Measurements from ENCODE around the gene LMAN1L. TPM values are rescaled to one million over a fixed set of nuclear protein-coding genes. Genes with fewer than 3 reads are reported as not detected.

Gene LMAN1L
- total RNA-seq, 1 donor from 2014 or later, result not detected

DNA sequence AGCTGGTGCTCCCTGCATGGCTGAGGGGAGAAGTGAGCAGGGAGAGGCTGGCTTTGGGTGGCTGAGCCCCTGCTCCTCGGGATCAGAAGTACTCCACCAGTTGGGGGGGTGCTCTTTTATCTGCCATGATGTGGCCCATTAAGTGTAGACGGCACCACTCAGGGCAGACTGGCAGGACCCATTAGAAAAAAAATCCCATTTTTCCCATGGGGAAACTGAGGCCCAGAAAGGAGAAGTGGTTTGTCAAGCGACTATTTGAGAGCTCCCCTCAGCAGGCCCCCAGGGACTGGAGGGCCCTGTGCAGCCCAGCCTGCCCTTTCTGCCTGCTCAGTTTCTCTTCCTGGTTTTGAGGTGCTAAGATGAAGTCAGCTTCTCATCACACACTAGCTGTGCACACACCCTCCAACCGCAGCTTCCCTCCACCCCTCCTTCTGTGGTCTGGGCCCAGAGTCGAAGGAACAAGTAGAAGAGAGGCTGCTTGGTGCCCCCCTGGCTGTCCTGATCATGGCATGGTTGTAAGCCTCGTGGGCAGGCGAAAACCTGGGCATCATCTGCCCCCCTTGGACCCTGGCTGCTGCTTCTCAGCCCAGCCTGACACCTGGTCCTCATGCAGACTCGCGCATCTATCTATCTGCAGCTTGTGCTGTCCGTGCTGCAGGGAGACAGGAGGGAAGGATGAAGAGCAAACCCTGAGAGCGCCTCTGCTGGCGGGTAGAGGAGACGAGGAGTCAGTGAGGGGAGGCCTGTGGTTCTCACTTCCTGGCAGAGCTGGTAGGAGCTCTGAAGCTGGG, 25.2 kb upstream of the LMAN1L start:
- H3K36me3 ChIP-seq, result no peaks in the 10 kb centered on the region
- peak overlapping the region; percentile 62 to 79 for H3K27ac ChIP-seq
- H3K27me3 ChIP-seq, result no peaks in the 10 kb centered on the region
- DNase-seq (ENCODE audit: low spot score in 2 of 2), result peak; percentile 67 to 81
- H3K4me3 ChIP-seq, result peak overlapping the region in 1 of 2 donors; percentile 7
- peaks cover 32 to 68% of the 10 kb centered on the region in 2 donors for H3K4me1 ChIP-seq
- intact Hi-C loops (cut with DNase I), result no loop called here
- peak; percentile 11 to 37 (median 33) for TF ChIP-seq CTCF (IDR thresholded peaks at IDR 0.05)
- H3K9me3 ChIP-seq, result no peaks in the 10 kb centered on the region

DNA sequence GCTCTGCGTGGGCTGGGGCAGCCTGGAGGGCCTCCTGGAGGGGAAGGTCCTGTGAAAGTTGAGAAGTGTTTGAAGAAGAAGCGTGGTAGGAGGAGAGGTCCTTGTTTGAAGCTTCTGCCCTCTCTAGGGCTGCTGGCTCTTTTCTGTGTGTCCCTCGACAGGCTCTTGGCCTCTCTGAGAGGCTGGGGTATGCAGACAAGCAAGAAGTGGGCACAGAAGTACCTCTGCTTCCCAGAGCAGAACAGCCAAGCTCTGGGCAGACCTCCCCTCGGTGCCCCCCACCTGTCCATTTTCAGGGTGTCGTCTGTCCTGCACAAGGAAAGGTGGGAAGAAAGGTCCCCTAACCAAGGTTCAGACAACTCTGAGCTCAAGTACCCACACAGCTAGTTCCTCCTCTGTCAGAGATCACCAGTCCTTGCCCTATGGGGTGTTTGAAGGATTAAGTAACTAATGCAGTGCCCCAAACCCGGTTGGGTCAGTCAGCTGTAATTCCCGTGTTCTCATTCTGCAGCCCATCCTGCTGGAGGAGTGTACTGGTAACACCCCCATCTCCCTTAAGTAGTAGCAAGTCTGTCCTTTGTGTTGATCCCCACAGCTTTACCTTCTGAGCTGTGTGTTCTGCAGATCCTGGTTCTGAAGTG, 24.5 kb upstream of the LMAN1L start:
- H3K27ac ChIP-seq, result peak overlapping the region; percentile 62 to 77
- H3K36me3 ChIP-seq, result no peaks in the 10 kb centered on the region
- H3K4me3 ChIP-seq, result no peak overlapping the region
- no peaks in the 10 kb centered on the region for H3K9me3 ChIP-seq
- DNase-seq (ENCODE audit: low spot score in 2 of 2), result no peak
- H3K27me3 ChIP-seq, result no peaks in the 10 kb centered on the region
- intact Hi-C loops (cut with DNase I), result no loop called here
- TF ChIP-seq CTCF (IDR thresholded peaks at IDR 0.05), result no peak
- peaks cover 29 to 64% of the 10 kb centered on the region in 2 donors for H3K4me1 ChIP-seq

GRCh38 chr15:74788683-74789151, 23.9 kb upstream of the LMAN1L start:
- intact Hi-C loops (cut with DNase I), result no loop called here
- no peak for DNase-seq (ENCODE audit: low spot score in 2 of 2)
- no peaks in the 10 kb centered on the region for H3K27me3 ChIP-seq
- H3K4me3 ChIP-seq, result no peak overlapping the region
- no peaks in the 10 kb centered on the region for H3K9me3 ChIP-seq
- H3K4me1 ChIP-seq, result peaks cover 27 to 58% of the 10 kb centered on the region in 2 donors
- H3K36me3 ChIP-seq, result no peaks in the 10 kb centered on the region
- no peak for TF ChIP-seq CTCF (IDR thresholded peaks at IDR 0.05)
- peak overlapping the region; percentile 73 to 77 for H3K27ac ChIP-seq

- intact Hi-C loops (cut with DNase I), result no loop called here
- H3K4me1 ChIP-seq, result peaks cover 24 to 54% of the 10 kb centered on the region in 2 donors
Measured at GRCh38 chr15:74789171-74789631, 23.4 kb upstream of the LMAN1L start.

DNA sequence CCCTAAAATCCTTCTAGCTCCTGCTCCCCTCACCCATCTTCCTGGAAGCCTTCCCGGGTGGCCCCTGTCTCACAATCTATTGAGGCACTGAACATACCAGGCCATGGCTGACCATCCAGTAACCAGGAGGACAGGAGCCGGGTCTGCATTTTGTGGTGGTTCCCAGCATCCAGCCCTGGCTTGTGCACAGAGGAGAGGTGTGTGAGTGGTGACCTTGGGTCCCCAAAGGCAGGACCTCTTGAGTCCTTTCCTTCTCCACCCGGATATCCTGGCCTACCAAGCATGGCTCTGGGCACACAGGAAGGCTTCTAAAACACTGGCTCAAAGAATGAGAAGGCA, 22.9 kb upstream of the LMAN1L start:
- peak overlapping the region in 1 of 2 donors; percentile 27 for H3K4me3 ChIP-seq
- intact Hi-C loops (cut with DNase I), result no loop called here
- TF ChIP-seq CTCF (IDR thresholded peaks at IDR 0.05), result no peak
- no peaks in the 10 kb centered on the region for H3K36me3 ChIP-seq
- H3K27ac ChIP-seq, result peak overlapping the region; percentile 73 to 77
- DNase-seq (ENCODE audit: low spot score in 2 of 2), result no peak
- H3K9me3 ChIP-seq, result no peaks in the 10 kb centered on the region
- no peaks in the 10 kb centered on the region for H3K27me3 ChIP-seq
- H3K4me1 ChIP-seq, result peaks cover 24 to 49% of the 10 kb centered on the region in 2 donors

More at GRCh38 chr15:74789171-74789631, 23.4 kb upstream of the LMAN1L start:
- no peaks in the 10 kb centered on the region for H3K27me3 ChIP-seq
- peak overlapping the region in 1 of 2 donors; percentile 27 for H3K4me3 ChIP-seq
- TF ChIP-seq CTCF (IDR thresholded peaks at IDR 0.05), result no peak
- DNase-seq (ENCODE audit: low spot score in 2 of 2), result no peak
- peak overlapping the region; percentile 73 to 77 for H3K27ac ChIP-seq
- no peaks in the 10 kb centered on the region for H3K36me3 ChIP-seq
- no peaks in the 10 kb centered on the region for H3K9me3 ChIP-seq
